HG02885 (cell line): ENCODE measurements around the gene DBI.
"Not testable (repeated sequence)": the region's sequence is repeated elsewhere in the genome, so short reads cannot be mapped to it uniquely, and the experiment has no call there.

Source experiments
- ATAC-seq: cut with Tn5 transposase; IDR thresholded peaks from one replicate; pipeline ENCODE4 v1.9.1; 2021; ENCODE audit warnings: mild to moderate bottlenecking; ENCODE audit not compliant: unreplicated experiment, poor library complexity

DBI gene

GRCh38 chr2:119360423-119360966 lies 6.3 kb upstream of the DBI start:
- no peak for ATAC-seq

- ATAC-seq, result no peak
Measured at GRCh38 chr2:119364798-119365197, 2.0 kb upstream of the DBI start.

DNA sequence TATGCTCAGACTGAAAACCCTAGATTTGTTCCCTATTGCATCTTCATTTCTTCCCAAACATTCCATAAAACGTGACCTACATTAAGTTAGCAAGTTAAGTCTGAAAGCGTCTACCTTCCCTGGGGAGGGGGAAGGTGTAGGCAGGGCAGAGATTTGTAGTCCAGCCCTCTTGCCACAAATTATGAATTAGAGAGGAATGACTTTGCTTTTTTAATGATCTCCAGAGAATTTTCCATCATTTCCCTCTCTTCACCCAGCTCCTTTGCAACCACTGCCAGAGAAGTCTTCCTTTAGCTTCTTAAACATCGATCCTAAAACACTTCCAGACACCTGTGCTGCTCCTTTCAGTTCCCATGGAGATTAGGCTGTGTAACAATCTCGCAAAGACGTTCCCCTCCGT lies 1.3 kb upstream of the DBI start:
- ATAC-seq, result no peak

GRCh38 chr2:119366161-119366648 lies 572 bp upstream of the DBI start:
- peak; percentile 8 for ATAC-seq

DNA sequence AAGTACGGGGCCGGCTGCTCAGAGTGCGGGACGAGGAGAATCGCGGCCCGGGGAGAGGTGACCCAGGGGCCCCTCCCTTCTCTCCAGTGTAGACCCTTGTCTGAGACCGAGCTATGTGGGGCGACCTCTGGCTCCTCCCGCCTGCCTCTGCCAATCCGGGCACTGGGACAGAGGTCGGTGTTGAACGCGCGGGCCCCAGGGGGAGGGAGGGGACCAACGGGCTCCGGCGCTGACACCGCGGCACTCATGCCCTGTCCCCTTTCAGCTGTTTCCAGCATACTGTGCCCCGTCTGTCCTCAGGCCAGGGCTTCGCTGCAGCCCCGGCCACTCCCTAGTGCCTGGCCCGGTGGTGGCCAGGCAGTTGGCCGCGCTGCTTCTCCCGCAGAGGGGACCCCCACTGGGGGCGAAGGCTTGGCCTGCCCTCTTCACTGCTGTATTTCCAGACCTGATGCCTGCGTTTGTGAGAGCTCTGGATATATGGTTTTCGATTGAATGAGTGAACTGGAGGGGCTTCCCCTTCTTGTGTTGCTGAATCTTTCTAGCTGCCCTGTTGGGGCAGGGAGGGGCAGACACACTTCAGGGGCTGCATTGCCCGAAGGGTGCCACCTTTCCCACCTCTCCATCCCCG lies 809 bp downstream of the DBI start:
- peak; percentile 37 for ATAC-seq

GRCh38 chr2:119369845-119370244 lies 3.1 kb downstream of the DBI start:
- ATAC-seq, result no peak

DNA sequence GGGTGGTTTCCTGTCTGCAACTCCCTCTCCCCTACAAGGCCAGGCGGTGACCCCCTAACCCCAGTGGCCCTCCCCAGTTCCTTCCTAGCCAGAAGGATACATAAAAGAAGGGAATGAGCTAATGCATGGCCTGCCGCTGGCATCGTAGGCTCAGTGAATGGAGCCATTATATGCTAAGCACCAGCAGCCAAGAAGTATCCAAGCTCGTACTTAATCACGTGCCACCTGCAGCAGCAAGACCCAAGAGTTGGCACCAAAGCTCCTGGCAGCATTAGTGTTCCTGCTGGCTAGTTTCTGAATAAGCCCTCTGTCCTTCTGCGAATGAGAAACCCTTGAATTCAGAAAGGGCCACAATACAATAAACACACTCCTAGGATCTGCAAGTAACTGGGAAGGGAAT lies 4.3 kb downstream of the DBI start:
- ATAC-seq, result no peak

DNA sequence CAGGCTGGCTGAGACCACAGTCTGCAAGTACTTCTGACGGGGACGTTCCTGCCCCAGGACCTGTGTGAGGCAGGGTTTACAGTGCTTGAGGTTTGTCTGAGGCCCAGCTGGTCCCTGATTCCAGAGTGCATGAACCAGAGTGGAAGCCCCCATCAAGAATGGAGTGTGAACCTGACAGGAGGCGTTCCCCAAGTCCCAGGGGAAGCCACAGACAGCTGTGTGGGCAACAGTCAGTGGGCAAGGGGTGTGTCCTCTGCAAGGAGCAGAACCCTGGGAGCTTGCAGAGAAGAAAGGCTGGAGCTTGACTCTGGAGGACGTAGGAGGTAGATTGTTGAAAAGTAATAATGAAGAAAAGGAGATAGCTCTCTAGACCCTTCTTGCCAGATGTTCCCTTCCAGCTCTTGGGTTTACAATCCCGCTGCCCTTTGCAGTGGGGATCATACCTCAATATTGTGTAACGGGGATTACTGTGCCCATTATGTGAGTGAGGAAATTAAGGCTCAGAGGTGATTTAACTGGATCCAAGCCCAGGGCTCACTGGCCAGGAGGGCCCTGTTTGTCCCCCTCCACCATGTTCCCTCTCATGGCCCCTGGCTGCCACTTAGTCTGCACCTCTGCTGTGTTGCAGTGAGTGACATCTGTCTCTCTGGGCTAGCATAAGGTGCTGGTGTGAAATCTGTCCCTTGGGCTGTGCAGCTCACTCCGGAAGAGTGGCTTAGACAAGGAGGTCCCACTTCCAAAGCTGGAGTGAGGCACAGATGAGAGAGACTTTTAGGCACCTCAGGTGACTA lies 6.2 kb downstream of the DBI start:
- no peak for ATAC-seq

- ATAC-seq, result not testable (repeated sequence)
Measured at GRCh38 chr2:119373907-119374745, 7.3 kb downstream of the DBI start.

GRCh38 chr2:119376406-119376805 lies 9.6 kb downstream of the DBI start:
- not testable (repeated sequence) for ATAC-seq

- ATAC-seq, result no peak
Measured at GRCh38 chr2:119376810-119377209, 10.0 kb downstream of the DBI start.

DNA sequence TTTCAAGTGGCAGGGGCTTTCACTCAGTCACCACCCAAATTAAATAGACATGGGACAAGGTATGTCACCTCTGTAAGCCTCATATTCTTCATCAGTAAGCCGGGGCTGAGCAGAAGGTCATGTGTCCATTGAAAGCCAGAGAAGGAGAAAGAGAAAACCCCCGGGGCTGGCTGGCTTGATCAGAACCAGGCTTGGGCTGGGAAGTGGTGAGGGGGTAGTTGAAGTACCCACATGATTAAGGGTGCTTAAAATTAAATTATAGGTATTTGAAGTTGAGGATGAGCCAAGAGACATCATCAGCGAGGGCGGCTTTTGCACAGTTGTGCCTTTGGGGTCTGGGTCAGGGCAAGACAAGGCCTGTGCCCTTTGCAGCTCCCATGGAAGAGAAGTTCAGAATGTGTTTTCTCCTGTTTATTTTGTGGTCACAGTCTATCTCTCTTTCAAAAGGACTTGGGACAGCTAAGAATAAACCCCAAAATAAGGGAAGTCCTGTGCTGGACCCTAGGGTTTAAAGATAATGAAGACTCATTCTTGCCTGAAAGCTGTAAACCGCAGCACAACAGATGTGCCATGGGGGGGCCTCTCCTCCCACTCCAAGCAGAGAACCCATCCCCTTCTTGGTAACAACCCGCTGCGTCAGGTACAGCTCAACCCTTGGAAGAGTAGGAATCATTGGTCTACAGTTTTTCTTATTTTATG lies 10.7 kb downstream of the DBI start:
- no peak for ATAC-seq

DNA sequence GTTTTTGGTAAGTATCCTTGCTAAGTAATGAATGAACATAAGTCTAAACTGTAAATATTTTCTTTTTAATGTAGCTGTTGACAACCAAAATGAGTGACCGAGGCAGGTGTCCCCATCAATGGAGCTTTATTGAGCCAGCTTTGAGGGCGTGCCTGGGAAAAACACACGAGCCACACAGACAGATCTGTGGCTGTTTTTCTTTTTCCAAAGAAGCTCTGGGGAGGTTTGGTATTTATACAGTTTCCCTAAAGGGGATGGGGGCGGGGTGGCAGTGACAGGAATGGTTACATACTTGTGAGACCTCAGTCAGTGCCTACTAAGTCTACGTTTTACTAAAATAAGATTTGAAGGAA lies 11.2 kb downstream of the DBI start:
- ATAC-seq, result no peak

DNA sequence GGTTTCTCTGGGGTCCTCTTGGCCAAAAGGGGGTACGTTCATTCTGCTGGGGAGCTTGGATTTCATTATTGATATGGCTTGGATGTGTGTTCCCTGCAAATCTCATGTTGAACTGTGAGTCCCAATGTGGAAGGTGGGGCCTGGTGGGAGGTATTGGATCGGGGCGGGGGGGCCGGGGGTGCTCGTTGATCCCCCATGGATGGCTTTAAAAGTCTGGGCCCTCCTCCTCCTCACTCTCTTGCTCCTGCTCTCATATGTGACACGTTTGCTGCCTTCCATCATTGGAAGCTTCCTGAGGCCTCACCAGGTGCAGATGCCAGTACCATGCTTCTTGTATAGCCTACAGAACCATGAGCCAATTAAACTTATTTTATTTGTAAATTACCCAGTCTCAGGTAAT lies 11.8 kb downstream of the DBI start:
- no peak for ATAC-seq

- ATAC-seq, result no peak
Measured at GRCh38 chr2:119383410-119384140, 16.8 kb downstream of the DBI start.

DNA sequence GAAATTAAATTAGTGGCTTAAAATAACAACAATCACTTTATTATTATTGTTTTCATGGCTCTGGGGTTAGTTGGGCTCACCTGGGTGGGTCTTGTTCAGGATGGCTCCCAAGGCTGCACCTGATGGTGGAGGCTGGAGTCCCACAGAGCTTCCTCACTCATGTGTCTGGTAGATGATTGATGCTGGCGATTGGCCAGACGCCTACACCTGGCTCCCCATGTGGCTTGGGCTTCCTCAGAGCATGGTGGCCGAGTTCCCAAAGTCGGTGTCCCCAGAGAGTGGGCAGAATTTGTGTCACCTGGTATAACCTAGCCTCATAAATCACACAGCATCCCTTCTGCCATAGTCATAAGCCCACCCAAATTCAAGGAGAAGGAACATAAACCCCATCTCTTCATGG lies 18.2 kb downstream of the DBI start:
- ATAC-seq, result no peak

GRCh38 chr2:119385466-119385865 lies 18.7 kb downstream of the DBI start:
- ATAC-seq, result no peak

DNA sequence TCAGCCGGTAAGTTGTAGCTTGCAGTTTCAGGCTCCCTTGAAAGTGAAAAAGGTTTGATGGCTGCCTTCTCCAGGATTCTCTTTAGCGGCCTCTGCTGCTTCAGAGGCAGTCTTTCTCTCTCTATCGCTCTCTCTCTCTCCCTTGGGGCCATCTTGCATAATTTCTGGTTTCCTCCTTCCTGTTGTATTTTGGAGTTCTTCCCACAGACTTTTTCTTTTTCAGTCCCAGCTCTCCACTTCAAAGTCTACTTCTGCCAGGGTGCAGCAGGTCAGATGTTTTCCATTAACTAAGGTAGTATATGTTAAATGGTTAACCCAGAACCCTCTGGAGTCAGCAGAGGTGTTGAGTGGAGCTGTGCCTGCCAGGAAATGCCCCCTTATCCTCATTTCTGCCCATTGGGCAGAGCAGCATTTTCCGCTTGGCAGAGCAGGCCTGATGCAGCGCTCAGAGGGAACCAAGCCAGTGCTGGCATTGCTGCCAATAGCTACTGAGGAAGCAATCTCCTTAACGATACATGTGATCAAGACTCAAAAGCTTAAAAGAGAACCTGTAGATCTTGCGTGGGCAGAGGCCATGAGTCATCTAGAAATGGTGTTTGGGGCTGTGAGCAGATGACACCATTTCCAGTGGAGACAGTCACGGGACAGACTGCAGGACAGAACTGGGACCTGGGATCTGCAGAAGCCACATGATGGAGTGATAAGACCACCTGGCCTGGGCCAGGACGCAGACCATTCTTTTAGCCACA lies 20.8 kb downstream of the DBI start:
- peak; percentile 85 for ATAC-seq
